Esophagus muscularis mucosa (tissue), 4 donors: ENCODE measurements around the gene TMUB1. TPM values are rescaled to one million over a fixed set of nuclear protein-coding genes. Genes with fewer than 3 reads are reported as not detected.

Experiments
- DNase-seq: peaks from one replicate; pipeline ENCODE4 v3.0.0-alpha.2; 2017; ENCODE audit errors: extremely low spot score
- H3K27ac ChIP-seq, 4 donors: fragments of 200-600 bp; sonication (generic); replicated peaks in 1 of 4; 1 replicate in 3 of 4; 2 replicates in 1 of 4; pipeline ENCODE4 v1.5.1; 2016 to 2019; ENCODE audit warnings: mild to moderate bottlenecking in 1 of 4
- H3K27me3 ChIP-seq, 4 donors: fragments of 200-600 bp; sonication (generic); one replicate each; pipeline versions ENCODE4 v1.5.1 to v1.6.0; 2016 to 2019
- H3K36me3 ChIP-seq, 4 donors: fragments of 200-600 bp; sonication (generic); one replicate each; pipeline ENCODE4 v1.5.1; 2016 to 2019
- H3K4me1 ChIP-seq, 4 donors: fragments of 200-600 bp; sonication (generic); one replicate each; pipeline ENCODE4 v1.5.1; 2016 to 2019
- H3K4me3 ChIP-seq, 4 donors: fragments of 200-600 bp; sonication (generic); 1 replicate in 2 of 4; 2 replicates in 2 of 4; pipeline ENCODE4 v1.5.1; 2016 to 2019; ENCODE audit warnings: mild to moderate bottlenecking in 4 of 4, moderate library complexity in 1 of 4
- H3K9me3 ChIP-seq, 4 donors: fragments of 200-600 bp; sonication (generic); 1 replicate in 3 of 4; 2 replicates in 1 of 4; pipeline ENCODE4 v1.5.1; 2016 to 2019
- CTCF ChIP-seq, 3 experiments: fragments of 200-600 bp in 2 of 3; fragments of 450-650 bp in 1 of 3; sonication (generic) in 2 of 3; IDR thresholded peaks; one replicate each; pipeline ENCODE4 v1.5.1; 2017 to 2019; ENCODE audit warnings: antibody characterized with exemption in 3 of 3, mild to moderate bottlenecking in 2 of 3, moderate library complexity in 1 of 3
- EP300 ChIP-seq: sonication (generic); formaldehyde crosslinking; IDR thresholded peaks from one replicate; pipeline ENCODE4 v1.6.1; 2017; ENCODE audit warnings: antibody characterized with exemption
- POLR2A ChIP-seq: fragments of 450-650 bp; IDR thresholded peaks from one replicate; pipeline ENCODE4 v1.6.1; 2017; ENCODE audit warnings: antibody characterized with exemption, moderate library complexity, mild to moderate bottlenecking, low read depth
- POLR2AphosphoS5 ChIP-seq, 2 donors: sonication (generic); formaldehyde crosslinking; IDR thresholded peaks; one replicate each; pipeline ENCODE4 v1.6.1; 2017; ENCODE audit warnings: antibody characterized with exemption in 2 of 2
- WGBS: methylation state at CpG from one replicate; pipeline ENCODE4 v1.1.5; 2018; 5-methylcytosine and 5-hydroxymethylcytosine counted together
- intact Hi-C: fragments of 100-400 bp; cut with DNase I; formaldehyde crosslinking; loops from one replicate; pipeline ENCODE4 v1.15.1; 2023
- total RNA-seq, 4 donors: library from RNA; depleted of rRNA; stranded (reverse); fragments of >200 nt; gene quantifications; one replicate each; pipeline versions ENCODE4 v1.1.0 to v1.2.1, GENCODE V29; 2016

Gene TMUB1
- total RNA-seq, 4 donors from 2014 or later = 39.0 to 66.6 (median 51.4) TPM

GRCh38 chr7:151091003-151091402, 7.7 kb upstream of the TMUB1 start:
- no peak for TF ChIP-seq CTCF (IDR thresholded peaks at IDR 0.05)
- TF ChIP-seq EP300 = no peak
- TF ChIP-seq POLR2A = no peak
- TF ChIP-seq POLR2AphosphoS5 (IDR thresholded peaks at IDR 0.05) = no peak
- Histone ChIP-seq H3K36me3 (peaks cover 0 to 10% (median 3%) of the 10 kb centered on the region in 4 donors), H3K27ac (peak overlapping the region in 3 of 4 donors; percentile 89 to 91 (median 90)), H3K4me3 (no peak overlapping the region), H3K9me3 (no peaks in the 10 kb centered on the region), H3K27me3 (no peaks in the 10 kb centered on the region), H3K4me1 (peaks cover 53 to 83% (median 67%) of the 10 kb centered on the region in 4 donors)
- intact Hi-C loops = no loop called here
- no peak for DNase-seq
- 88% methylated on average over 7 of the region's 7 CpGs for WGBS

- H3K4me1 ChIP-seq = peaks cover 59 to 84% (median 71%) of the 10 kb centered on the region in 4 donors
- peaks cover 0 to 10% (median 2%) of the 10 kb centered on the region in 4 donors for H3K36me3 ChIP-seq
- intact Hi-C loops = no loop called here
- no peaks in the 10 kb centered on the region for H3K9me3 ChIP-seq
- H3K4me3 ChIP-seq = peak overlapping the region; percentile 77 to 89 (median 80)
- no peak for TF ChIP-seq POLR2AphosphoS5 (IDR thresholded peaks at IDR 0.05)
- H3K27ac ChIP-seq = peak overlapping the region; percentile 88 to 91 (median 90)
- H3K27me3 ChIP-seq = no peaks in the 10 kb centered on the region
- DNase-seq = no peak
- WGBS = 60% methylated on average over 22 of the region's 22 CpGs
Measured at GRCh38 chr7:151089893-151090730, 6.8 kb upstream of the TMUB1 start.

GRCh38 chr7:151088856-151089699, 5.8 kb upstream of the TMUB1 start:
- H3K27ac ChIP-seq = peak overlapping the region; percentile 88 to 91 (median 90)
- peak overlapping the region; percentile 77 to 89 (median 80) for H3K4me3 ChIP-seq

DNA sequence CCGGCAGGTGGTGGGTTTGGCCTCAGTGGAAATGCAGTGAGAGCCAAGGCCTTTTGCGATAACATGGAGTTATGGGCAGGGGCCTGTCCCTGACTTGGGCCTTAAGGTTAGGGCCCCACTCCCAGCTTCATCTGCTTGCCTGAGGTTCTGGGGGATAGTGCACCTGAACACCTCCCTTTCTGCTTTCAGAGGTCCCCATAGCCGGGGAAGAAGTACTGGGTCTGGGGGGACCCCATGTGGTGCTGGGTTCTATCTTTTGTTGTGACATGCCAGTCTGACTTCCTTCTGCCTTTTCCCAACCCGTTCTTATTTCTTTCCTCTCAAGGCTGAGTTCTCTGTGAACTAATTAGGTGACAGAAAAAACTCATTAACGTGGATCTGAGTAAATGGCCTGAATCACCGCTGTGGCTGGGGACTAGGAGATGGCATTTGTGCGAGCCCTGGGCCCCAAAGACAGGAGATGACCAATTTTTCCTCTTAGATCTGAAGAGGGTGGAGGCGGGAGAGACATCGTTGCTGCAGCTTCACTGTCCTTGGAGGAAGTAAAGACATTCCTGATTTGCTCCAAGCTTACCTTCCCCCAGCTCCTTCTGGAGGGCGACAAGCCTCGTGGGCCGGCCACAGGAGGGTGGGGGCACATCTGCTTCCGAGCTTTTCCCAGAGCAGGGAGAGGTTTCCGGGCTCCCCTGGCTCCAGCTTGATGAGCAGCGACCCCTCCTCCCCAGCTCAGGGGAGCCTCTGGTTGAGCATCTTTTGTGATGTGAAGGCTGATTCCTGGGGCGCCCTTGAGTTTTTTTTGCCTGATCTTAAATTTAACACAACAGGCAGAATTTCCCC, 4.9 kb upstream of the TMUB1 start:
- Histone ChIP-seq H3K27ac (peak overlapping the region; percentile 88 to 91 (median 90)), H3K9me3 (no peaks in the 10 kb centered on the region), H3K27me3 (no peaks in the 10 kb centered on the region), H3K4me1 (peaks cover 63 to 77% (median 69%) of the 10 kb centered on the region in 4 donors), H3K36me3 (peaks cover 0 to 7% (median 2%) of the 10 kb centered on the region in 4 donors), H3K4me3 (peak overlapping the region; percentile 77 to 89 (median 80))
- intact Hi-C loops = no loop called here
- DNase-seq = no peak
- TF ChIP-seq EP300 (no peak), POLR2A (no peak), CTCF (IDR thresholded peaks at IDR 0.05) (no peak), POLR2AphosphoS5 (IDR thresholded peaks at IDR 0.05) (no peak)
- WGBS = 33% methylated on average over 15 of the region's 16 CpGs

More at GRCh38 chr7:151088856-151089699, 5.8 kb upstream of the TMUB1 start:
- no peak for DNase-seq
- peaks cover 58 to 79% (median 67%) of the 10 kb centered on the region in 4 donors for H3K4me1 ChIP-seq
- no peaks in the 10 kb centered on the region for H3K27me3 ChIP-seq
- WGBS = 23% methylated on average over 27 of the region's 30 CpGs
- no peaks in the 10 kb centered on the region for H3K9me3 ChIP-seq
- intact Hi-C loops = no loop called here
- peaks cover 0 to 10% (median 2%) of the 10 kb centered on the region in 4 donors for H3K36me3 ChIP-seq
- TF ChIP-seq POLR2AphosphoS5 (IDR thresholded peaks at IDR 0.05) (peak; percentile 69 to 70), EP300 (no peak)
